GM10847 (cell line): Measurements from ENCODE around the gene TKT.

Experiments used
- POLR2A ChIP-seq: IDR thresholded peaks from 2 replicates; pipeline ENCODE4 v1.6.1; 2011; ENCODE audit not compliant: insufficient read length; ENCODE audit errors: extremely low read depth

The TKT gene

GRCh38 chr3:53264718-53265117 is 8.9 kb upstream of the TKT start:
- TF ChIP-seq POLR2A: no peak

- no peak for TF ChIP-seq POLR2A
Measured at GRCh38 chr3:53263907-53264306, 8.1 kb upstream of the TKT start.

GRCh38 chr3:53261712-53262111 is 5.9 kb upstream of the TKT start:
- TF ChIP-seq POLR2A: no peak

- no peak for TF ChIP-seq POLR2A
Measured at GRCh38 chr3:53260286-53260785, 4.5 kb upstream of the TKT start.

GRCh38 chr3:53259427-53260259 is 3.8 kb upstream of the TKT start:
- no peak for TF ChIP-seq POLR2A

- TF ChIP-seq POLR2A: no peak
Measured at GRCh38 chr3:53258600-53259426, 3.0 kb upstream of the TKT start.

- TF ChIP-seq POLR2A: no peak
Measured at GRCh38 chr3:53257465-53257864, 1.6 kb upstream of the TKT start.

GRCh38 chr3:53256704-53257055 is 858 bp upstream of the TKT start:
- TF ChIP-seq POLR2A: no peak

- TF ChIP-seq POLR2A: no peak
Measured at GRCh38 chr3:53255423-53255774, 423 bp downstream of the TKT start.

- TF ChIP-seq POLR2A: no peak
Measured at GRCh38 chr3:53254509-53255422, 1.1 kb downstream of the TKT start.

- no peak for TF ChIP-seq POLR2A
Measured at GRCh38 chr3:53253707-53254508, 1.9 kb downstream of the TKT start.

- TF ChIP-seq POLR2A: no peak
Measured at GRCh38 chr3:53252096-53252946, 3.5 kb downstream of the TKT start.

GRCh38 chr3:53250881-53251605 is 4.8 kb downstream of the TKT start:
- no peak for TF ChIP-seq POLR2A
